Activated CD8-positive, alpha-beta memory T cell treated with anti-CD3 and anti-CD28 coated beads, Interleukin-2, amount 50 U/mL, for 1 hour (primary cell): ENCODE results near the gene CD68.
"Not testable (repeated sequence)": the region's sequence is repeated elsewhere in the genome, so short reads cannot be mapped to it uniquely, and the experiment has no call there.

Experiments used
- DNase-seq: peaks from one replicate; pipeline ENCODE4 v3.0.0-alpha.2; 2020; ENCODE audit errors: extremely low read depth

CD68 gene

GRCh38 chr17:7580604-7581575 lies 1.5 kb downstream of the CD68 start:
- DNase-seq: no peak

GRCh38 chr17:7582396-7583252 lies 3.2 kb downstream of the CD68 start:
- no peak for DNase-seq

DNA sequence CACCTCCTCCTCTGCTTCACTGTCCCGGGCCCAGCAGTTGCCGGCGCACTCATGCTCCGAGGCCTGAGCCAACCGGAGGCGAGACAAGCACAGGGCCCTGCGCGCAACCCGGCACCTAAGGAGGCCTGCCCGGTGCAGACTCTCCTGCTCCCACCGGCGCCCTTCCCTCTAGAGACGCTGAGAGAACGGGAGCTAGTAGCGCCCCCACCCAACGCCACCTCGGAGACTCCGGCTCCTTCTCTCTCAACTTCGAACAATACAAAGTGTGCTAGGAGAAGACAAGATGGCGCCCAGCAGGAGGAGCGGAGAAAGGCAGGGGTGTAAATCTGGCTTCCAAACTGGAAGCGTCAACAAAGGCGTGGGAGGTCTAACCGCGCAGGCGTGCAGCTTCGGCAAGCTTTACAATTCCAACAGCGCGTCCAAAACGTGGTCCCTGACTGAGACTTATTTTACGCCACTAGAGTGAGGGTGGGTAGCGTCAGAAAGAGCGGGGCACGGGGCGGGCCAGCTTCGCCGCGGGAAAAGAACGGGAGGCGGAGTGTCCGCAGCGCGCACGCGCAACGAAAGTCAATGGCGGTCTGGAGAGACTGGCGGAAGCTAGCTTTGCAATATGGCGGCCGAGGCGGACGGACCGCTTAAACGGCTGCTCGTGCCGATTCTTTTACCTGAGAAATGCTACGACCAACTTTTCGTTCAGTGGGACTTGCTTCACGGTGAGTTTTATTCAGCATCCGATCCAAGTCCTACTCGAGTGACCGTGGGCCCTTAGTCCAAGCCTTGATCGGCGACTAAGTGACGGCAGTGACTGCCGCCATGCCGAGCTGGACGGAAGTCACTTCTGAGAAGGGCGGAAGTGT lies 4.0 kb downstream of the CD68 start, which contains the start of gene MPDU1:
Gene MPDU1, plus strand, starts transcription at position 600 of the 857 bp plus-strand sequence. Its CDS starts 11 bp downstream, at position 611.
- DNase-seq: peak; percentile 82

- no peak for DNase-seq
These were observed 7.4 kb downstream of the CD68 start for GRCh38 chr17:7586673-7587419.

DNA sequence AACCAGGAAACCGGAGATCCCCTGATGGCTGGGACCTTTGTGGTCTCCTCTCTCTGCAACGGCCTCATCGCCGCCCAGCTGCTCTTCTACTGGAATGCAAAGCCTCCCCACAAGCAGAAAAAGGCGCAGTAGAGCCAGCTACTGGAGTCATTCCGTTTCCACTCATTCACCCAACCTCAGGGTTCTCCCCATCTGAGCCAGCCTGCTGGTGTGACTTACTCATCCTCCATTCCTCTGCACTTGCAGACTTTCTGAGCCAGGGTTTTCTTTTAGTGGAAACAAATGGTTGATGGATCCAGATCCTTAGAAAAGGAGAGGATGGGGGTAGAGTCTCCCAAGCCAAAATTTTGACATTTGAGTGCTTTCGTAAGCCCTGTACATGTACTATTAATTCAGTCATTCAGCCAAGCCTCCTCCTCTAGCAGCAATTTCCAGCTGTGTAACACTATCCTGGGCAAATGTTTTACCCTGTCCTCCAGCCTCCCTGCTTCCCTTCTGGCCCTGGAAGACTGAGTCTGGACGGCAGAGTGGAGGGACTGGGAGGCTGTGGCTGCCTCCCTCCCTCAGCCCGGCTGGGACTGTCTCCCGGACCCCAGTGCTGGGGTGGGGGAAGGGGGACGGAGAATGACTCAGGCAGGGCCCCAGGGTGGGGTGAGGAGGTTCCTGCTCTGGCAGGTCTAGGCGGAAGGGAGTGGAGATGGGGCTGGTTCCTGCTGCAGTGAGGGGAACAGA lies 8.1 kb downstream of the CD68 start:
- DNase-seq: no peak

- DNase-seq: no peak
These were observed 9.2 kb downstream of the CD68 start for GRCh38 chr17:7588553-7589203.

- DNase-seq: no peak
These were observed 9.9 kb downstream of the CD68 start for GRCh38 chr17:7589204-7589868.

- no peak for DNase-seq
These were observed 10.7 kb downstream of the CD68 start, which contains the start of gene SOX15 for GRCh38 chr17:7589891-7590691. Gene SOX15 (minus strand): TSS chr17:7590094. CDS start chr17:7589676, 418 bp downstream.

GRCh38 chr17:7590743-7591142 lies 11.3 kb downstream of the CD68 start:
- DNase-seq: no peak

- no peak for DNase-seq
These were observed 12.2 kb downstream of the CD68 start for GRCh38 chr17:7591596-7591995.

DNA sequence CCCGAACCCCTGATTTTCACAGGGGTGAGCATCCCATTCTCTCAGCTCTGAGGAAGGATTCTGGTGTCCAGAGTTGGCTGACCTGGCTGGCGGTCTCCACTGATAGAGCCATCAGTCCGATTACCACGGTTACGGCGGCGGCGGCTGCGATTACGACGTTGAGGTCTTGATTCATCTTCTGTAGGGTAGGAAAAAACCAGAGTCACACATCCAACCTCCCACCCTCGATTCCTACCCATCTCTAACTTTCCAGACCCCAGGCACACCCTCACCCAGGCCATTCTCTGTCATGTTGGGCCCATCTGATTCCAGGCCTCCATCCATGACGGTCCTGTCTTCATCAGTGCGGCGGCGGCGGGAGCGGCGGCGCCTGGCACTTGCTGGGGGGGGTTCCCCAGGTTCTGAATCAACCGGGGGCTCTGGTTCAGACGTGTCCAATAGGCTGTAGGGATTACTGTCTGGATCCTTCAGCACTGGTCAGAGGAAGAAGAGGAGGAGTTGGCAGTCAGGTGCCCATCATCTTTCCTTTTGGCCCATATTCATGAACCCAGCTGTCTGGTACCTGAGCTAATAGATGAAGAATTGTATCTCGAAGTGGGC lies 13.1 kb downstream of the CD68 start:
- DNase-seq: no peak

- DNase-seq: no peak
These were observed 13.9 kb downstream of the CD68 start for GRCh38 chr17:7593296-7593695.

DNA sequence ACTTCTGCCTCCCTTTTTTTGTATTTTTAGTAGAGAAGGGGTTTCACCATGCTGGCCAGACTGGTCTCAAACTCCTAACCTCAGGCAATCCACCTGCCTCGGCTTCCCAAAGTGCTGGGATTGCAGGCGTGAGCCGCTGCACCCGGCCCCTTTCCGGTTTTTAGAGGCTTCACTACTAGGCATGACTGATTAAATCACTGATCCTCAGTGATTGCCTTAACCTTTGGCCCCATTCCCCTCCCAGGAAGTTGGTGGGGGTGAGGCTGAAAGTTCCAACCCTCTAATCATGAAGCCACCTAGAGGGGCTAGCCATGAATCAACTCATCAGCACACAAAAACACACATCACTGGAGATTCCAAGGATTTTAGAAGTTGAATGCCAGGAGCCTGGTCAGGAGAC lies 18.1 kb downstream of the CD68 start:
- not testable (repeated sequence) for DNase-seq

- DNase-seq: no peak
These were observed 26.8 kb downstream of the CD68 start for GRCh38 chr17:7606280-7606679.

- no peak for DNase-seq
These were observed 31.2 kb downstream of the CD68 start for GRCh38 chr17:7610641-7611040.

- DNase-seq: no peak
These were observed 32.3 kb downstream of the CD68 start for GRCh38 chr17:7611635-7612293.

- no peak for DNase-seq
These were observed 32.8 kb downstream of the CD68 start for GRCh38 chr17:7612294-7612640.
